NCI-H526 treated with DMSO at 0.1 percent for 48 hours (cell line): Measurements from ENCODE around the gene XPR1.
A peak's percentile ranks its signal among the peaks of the same experiment; 100 is the strongest.
"Not testable (repeated sequence)": the region's sequence is repeated elsewhere in the genome, so short reads cannot be mapped to it uniquely, and the experiment has no call there.

Experiments
- DNase-seq: peaks from one replicate; lab custom pipeline; 2025; lab: John Stamatoyannopoulos, UW

XPR1 gene

DNA sequence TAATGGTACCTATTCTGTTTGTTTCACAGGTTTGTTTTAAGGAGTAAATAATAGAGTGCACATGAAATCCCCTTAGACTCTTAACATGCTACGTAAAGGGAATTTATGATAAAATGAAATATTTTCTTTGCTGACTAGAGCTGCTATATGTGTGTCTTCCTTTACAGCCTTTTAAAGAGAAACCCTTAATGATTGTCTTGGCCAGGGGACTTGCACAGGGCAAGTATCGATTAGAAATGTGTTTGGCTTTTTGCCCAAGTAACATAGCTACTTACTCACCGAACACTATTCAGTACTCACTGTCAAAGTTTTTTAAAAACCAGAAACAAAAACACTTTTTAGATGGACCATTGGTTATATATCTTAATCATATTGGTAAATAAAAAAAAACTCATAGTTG is 209.6 kb downstream of the XPR1 start:
- no peak for DNase-seq

DNA sequence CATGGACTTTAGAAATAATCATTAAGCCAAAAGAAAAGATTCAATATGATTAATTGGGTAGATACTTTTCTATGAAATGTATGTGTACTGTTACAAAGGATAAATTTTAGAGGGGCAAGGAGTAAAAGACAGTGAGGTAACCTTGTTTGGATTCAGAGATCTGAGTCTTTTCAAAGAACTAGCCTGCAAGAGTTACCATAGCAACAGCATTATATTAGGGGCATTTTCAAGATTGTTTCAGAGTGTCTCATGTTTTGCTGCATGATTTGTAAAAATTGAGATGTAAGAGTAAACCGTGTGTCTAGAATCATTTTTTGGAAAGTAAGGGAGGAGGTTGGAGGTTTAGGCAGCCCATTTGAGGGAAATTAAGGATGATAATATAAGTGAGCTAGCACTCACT is 210.2 kb downstream of the XPR1 start:
- DNase-seq, result no peak

GRCh38 chr1:180842491-180843275 is 210.9 kb downstream of the XPR1 start:
- no peak for DNase-seq

- no peak for DNase-seq
Observed at GRCh38 chr1:180845352-180845751, 213.5 kb downstream of the XPR1 start.

GRCh38 chr1:180848191-180848590 is 216.4 kb downstream of the XPR1 start:
- DNase-seq, result no peak

DNA sequence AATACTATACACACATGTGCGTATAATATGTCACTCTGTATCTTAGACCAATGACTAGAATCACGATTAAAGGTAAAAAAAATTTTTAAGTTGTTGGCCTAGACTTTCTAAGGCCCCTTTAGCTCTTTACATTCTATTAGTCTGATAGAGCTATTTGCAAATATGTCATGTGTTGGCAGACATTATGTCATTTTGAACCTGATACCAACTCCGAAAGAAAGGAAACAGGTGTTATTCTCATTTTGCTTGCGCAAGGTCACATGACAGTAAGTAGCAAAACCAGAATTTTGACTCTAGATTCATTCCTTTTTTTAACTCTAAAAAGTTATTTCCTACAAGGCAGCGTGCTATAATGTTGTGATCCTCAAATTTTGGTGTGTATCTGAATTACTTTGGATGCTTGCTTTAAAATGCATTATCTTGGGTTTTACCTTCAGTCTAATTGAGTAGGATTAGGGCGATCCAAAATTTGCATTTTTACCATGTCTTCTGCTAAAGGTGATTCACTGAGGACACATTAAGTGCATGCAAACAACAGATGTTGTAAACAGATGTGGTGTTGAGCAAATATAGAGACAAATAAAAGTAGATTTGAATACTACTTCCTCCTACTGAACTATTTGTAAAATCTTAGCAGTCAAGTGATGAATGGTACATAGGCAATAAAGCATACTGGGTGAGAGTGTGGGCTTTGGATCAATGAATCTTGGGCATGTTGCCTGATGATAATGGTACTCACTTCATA is 217.4 kb downstream of the XPR1 start:
- DNase-seq, result peak; percentile 43

DNA sequence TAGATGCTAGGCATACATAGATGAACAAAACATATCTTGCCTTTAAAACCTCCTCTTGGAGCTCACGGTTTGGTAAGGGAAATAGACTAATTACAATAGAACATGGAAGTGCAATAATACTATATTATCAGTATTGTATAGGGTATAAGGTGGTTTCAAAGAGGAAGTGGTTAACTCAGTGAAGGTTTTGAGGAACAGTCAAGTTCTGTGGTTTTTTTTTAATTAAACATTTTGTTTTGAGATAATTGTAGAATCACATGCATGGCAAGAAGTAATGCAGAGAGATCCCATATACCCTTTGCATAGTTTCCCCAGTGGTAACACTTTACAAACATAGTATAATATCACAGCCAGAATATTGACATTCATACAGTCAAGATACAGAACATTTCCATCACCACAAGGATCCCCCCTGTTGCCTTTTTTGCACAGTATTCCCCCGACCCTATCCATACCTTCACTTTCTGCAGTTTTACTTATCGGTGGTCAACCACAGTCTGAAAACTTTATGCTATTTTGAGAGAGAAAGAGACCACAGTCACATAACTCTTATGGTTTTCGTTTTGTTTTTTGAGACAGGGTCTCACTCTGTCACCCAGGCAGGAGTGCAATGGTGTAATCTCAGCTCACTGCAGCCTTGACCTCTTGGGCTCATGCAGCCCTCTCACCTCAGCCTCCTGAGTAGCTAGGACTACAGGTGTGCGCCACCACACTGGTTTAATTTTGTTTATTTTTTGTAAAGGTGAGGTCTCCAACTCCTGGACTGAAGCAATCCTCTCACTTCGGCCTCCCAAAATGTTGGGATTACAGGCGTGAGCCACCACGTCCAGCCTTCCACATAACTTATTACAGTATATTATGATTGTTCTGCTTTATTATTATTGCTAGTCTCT is 220.4 kb downstream of the XPR1 start:
- no peak for DNase-seq

GRCh38 chr1:180854001-180854400 is 222.2 kb downstream of the XPR1 start:
- DNase-seq, result peak; percentile 71

DNA sequence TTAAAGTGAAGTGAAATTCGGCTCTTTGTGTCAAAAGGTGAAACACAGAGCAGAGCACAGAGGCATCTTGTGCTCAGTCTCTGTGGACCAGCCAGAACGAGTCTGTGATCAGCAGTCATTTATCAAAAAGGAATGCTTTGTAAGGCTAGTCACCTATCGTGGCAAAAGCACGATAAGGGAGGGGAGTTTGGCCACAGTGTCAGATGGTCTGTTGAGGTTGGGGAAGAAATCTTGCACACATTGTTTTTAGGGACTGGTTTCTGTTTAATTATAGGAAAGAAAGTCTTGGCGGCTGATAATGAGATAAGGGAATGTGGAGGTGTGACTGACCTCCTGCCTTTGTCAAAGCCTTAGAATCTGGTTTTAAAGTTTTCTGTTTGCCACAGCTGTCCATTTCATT is 222.6 kb downstream of the XPR1 start:
- no peak for DNase-seq

- not testable (repeated sequence) for DNase-seq
Observed at GRCh38 chr1:180857947-180858725, 226.3 kb downstream of the XPR1 start.

GRCh38 chr1:180859306-180859705 is 227.5 kb downstream of the XPR1 start:
- no peak for DNase-seq

- DNase-seq, result no peak
Observed at GRCh38 chr1:180860535-180860934, 228.7 kb downstream of the XPR1 start.

- DNase-seq, result no peak
Observed at GRCh38 chr1:180862305-180862704, 230.5 kb downstream of the XPR1 start.

DNA sequence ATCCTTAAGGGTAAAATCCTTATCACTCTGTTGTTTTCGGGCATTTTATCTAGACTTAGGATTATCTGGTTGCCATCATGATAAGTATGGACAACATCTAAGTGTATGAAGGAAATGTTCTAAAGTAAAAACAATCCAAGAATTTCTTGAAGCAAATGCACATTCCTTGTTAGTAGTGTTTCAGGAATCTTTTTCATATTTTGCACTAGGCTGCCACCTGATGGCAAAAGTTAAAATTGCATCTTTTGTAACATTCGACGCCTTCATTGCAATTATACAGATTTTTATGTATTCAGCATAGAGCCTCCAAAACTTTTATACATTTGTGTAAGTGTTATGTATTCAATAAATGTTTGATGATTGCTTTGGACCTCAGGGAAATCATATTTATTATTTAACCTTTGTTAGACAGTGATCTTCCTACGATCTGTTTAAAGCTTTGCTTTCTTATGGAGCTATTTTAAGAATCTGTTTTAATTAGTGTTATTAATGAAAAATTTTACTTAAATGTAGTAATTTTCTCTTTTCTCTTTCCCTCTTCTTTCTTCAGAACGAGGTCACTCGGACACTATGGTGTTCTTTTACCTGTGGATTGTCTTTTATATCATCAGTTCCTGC is 231.4 kb downstream of the XPR1 start:
- peak; percentile 64 for DNase-seq

GRCh38 chr1:180881806-180882509 is 250.1 kb downstream of the XPR1 start:
- peak; percentile 91 for DNase-seq

DNA sequence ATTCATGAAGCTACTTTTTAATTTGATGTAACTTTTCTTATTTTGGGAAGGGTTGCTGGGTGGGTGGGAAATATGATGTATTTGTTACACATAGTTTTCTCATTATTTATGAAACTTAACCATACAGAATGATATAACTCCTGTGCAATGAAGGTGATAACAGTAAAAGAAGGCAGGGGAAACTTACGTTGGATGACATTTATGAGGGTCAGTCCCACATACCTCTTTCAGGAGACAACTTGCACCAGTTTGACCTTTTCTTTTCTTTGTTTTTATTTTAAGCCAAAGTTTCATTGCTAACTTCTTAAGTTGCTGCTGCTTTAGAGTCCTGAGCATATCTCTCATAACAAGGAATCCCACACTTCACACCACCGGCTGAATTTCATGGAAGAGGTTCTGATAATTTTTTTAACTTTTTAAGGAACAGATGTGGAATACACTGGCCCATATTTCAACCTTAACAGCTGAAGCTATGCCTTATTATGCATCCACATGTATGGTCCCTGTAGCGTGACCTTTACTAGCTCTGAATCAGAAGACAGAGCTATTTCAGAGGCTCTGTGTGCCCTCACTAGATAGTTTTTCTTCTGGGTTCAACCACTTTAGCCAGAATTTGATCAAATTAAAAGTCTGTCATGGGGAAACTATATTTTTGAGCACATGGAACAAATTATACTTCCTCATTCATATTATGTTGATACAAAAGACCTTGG is 252.9 kb downstream of the XPR1 start:
- DNase-seq, result no peak

GRCh38 chr1:180886338-180886737 is 254.5 kb downstream of the XPR1 start:
- DNase-seq, result no peak

- DNase-seq, result no peak
Observed at GRCh38 chr1:180887841-180888240, 256.0 kb downstream of the XPR1 start.

DNA sequence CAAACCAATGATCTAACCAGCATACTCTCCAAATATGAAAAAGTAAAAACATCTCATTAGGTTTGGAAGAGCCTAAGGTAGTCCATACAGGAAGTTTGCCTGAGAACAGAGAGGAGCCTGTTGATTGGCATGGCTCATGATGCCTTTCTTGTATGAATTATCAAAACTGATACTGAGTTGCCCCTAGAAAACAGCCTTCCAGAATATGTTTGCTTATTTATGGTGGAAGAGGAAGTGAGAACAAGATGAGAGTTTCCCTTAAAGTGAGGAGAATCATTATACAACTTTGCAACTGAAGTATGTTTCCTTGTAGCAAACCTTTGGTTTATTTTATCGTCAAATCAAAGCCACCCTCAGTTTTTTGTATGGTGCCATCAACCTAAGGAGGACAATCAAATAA is 257.0 kb downstream of the XPR1 start:
- DNase-seq, result no peak

GRCh38 chr1:180889325-180889724 is 257.5 kb downstream of the XPR1 start:
- DNase-seq, result no peak
